K562 (cell line): Measurements from ENCODE around the gene MCC. TPM values are rescaled to one million over a fixed set of nuclear protein-coding genes. Genes with fewer than 3 reads are reported as not detected.

Experiments
- ATAC-seq: fragments of 200-7000 bp; cut with Tn5 transposase; 3 replicates; pipeline ENCODE4 v1.9.1; 2020; ENCODE audit warnings: moderate library complexity
- BruUV-seq: library from RNA; stranded (reverse); fragments of 400-500 nt; replicated peaks from 2 replicates; lab custom pipeline; 2021; lab: Mats Ljungman, UMichigan
- CTCF ChIA-PET: fragments of 300-600 bp; formaldehyde crosslinking; extraction: SDS; loops from one replicate; lab custom pipeline; 2021; ENCODE audit warnings: low intra/inter-chr PET ratio; lab: Yijun Ruan, JAX
- POLR2A ChIA-PET: fragments of 300-600, 350-650 bp; sonication (Branson Sonifier 250); formaldehyde crosslinking; extraction: SDS; loops from one replicate; lab custom pipeline; 2021; ENCODE audit warnings: antibody characterized with exemption, inconsistent platforms; lab: Yijun Ruan, JAX
- DNase-seq, 4 experiments: peaks; one replicate each; pipeline versions ENCODE4 v3.0.0 to v3.0.0-alpha.2; 2011 to 2018; ENCODE audit warnings: low spot score in 3 of 4, mixed read lengths in 3 of 4; ENCODE audit errors: extremely low read depth in 1 of 4
- FAIRE-seq: peaks from 2 replicates; lab custom pipeline; 2011; peaks lifted over from hg19 to GRCh38; lab: Jason Lieb, UNC
- H2AFZ ChIP-seq: 2 replicates; pipeline ENCODE4 v1.6.0; 2011; ENCODE audit warnings: low read depth, low read length, control low read depth, inconsistent platforms
- H3K27ac ChIP-seq: fragments of 200-600 bp; 3 replicates; pipeline ENCODE4 v1.8.0; 2011; ENCODE audit warnings: low read depth, mild to moderate bottlenecking, control low read depth, inconsistent platforms, low read length, moderate library complexity, mixed read lengths; ENCODE audit errors: extremely low read depth
- H3K27me3 ChIP-seq, 2 experiments: fragments of 300-600 bp in 1 of 2; 2 replicates in 1 of 2; 3 replicates in 1 of 2; pipeline versions ENCODE4 v1.6.0 to v1.8.0; 2011; ENCODE audit warnings: inconsistent platforms in 2 of 2, low read length in 2 of 2, mild to moderate bottlenecking in 1 of 2, mixed read lengths in 1 of 2, moderate library complexity in 1 of 2; ENCODE audit not compliant: control insufficient read depth in 2 of 2, insufficient read depth in 2 of 2
- H3K36me3 ChIP-seq: fragments of 300-600 bp; 3 replicates; pipeline ENCODE4 v1.8.0; 2011; ENCODE audit warnings: mild to moderate bottlenecking, low read length, inconsistent platforms; ENCODE audit not compliant: control insufficient read depth, insufficient read depth
- H3K4me1 ChIP-seq, 2 experiments: fragments of 200-600 bp in 1 of 2; replicated peaks in 1 of 2; 2 replicates in 1 of 2; 3 replicates in 1 of 2; pipeline versions ENCODE4 v1.5.1 to v1.8.0; 2011; ENCODE audit warnings: inconsistent platforms in 2 of 2, low read length in 2 of 2, mild to moderate bottlenecking in 1 of 2, mixed read lengths in 1 of 2, moderate library complexity in 1 of 2; ENCODE audit not compliant: control insufficient read depth in 2 of 2, insufficient read depth in 2 of 2
- H3K4me2 ChIP-seq: 2 replicates; pipeline ENCODE4 v1.6.1; 2011; ENCODE audit warnings: low read length, control low read depth, inconsistent platforms, mixed read lengths; ENCODE audit not compliant: insufficient read depth
- H3K4me3 ChIP-seq: fragments of 200-600 bp; sonication (generic), shearing (Covaris generic); 2 replicates; pipeline ENCODE4 v1.5.1; 2016; ENCODE audit warnings: control low read depth, inconsistent platforms
- H3K79me2 ChIP-seq: fragments of 200-600 bp; 3 replicates; pipeline ENCODE4 v1.8.0; 2011; ENCODE audit warnings: low read length, inconsistent platforms; ENCODE audit not compliant: control insufficient read depth, insufficient read depth
- H3K9ac ChIP-seq, 2 experiments: 2 replicates each; pipeline versions ENCODE4 v1.6.0 to v1.6.1; 2011; ENCODE audit warnings: low read depth in 2 of 2, low read length in 2 of 2, control low read depth in 1 of 2, inconsistent platforms in 1 of 2, mild to moderate bottlenecking in 1 of 2, mixed read lengths in 1 of 2; ENCODE audit not compliant: insufficient read depth in 1 of 2
- H3K9me1 ChIP-seq: one replicate; pipeline ENCODE4 v1.6.0; 2011; ENCODE audit warnings: inconsistent platforms, mild to moderate bottlenecking, low read length, moderate library complexity; ENCODE audit not compliant: control insufficient read depth, insufficient read depth
- H3K9me3 ChIP-seq: replicated peaks from 2 replicates; pipeline ENCODE4 v1.5.1; 2011; ENCODE audit warnings: low read depth, low read length, inconsistent platforms; ENCODE audit not compliant: control insufficient read depth, insufficient read depth
- H4K20me1 ChIP-seq: replicated peaks from 2 replicates; pipeline ENCODE4 v1.6.1; 2011; ENCODE audit warnings: low read length, inconsistent platforms, mixed read lengths; ENCODE audit not compliant: control insufficient read depth, insufficient read depth
- BCOR ChIP-seq: fragments of 450-650 bp; IDR thresholded peaks from 2 replicates; pipeline ENCODE4 v1.6.1; 2016
- CBFA2T3 ChIP-seq: fragments of 450-650 bp; IDR thresholded peaks from 2 replicates; pipeline ENCODE4 v1.6.1; 2017
- CEBPB ChIP-seq: fragments of 450-650 bp; IDR thresholded peaks from 2 replicates; pipeline ENCODE4 v1.6.1; 2016; ENCODE audit warnings: missing genetic modification characterization, missing compliant biosample characterization
- ESRRB ChIP-seq: fragments of 250-450 bp; sonication (Bioruptor Pico); IDR thresholded peaks from 2 replicates; pipeline ENCODE4 v1.5.0; 2020; ENCODE audit warnings: mild to moderate bottlenecking, moderate library complexity, borderline replicate concordance
- RBM25 ChIP-seq: fragments of 200-400 bp; formaldehyde crosslinking; IDR thresholded peaks from 2 replicates; pipeline ENCODE4 v1.6.1; 2018; ENCODE audit warnings: low read length, low read depth, moderate library complexity; ENCODE audit not compliant: severe bottlenecking
- ZBTB11 ChIP-seq, 3 experiments: fragments of 200-800 bp in 1 of 3; fragments of 250-450 bp in 1 of 3; fragments of 450-650 bp in 1 of 3; sonication (Bioruptor Pico) in 1 of 3; sonication (Bioruptor generic) in 1 of 3; formaldehyde crosslinking in 1 of 3; IDR thresholded peaks; 2 replicates each; pipeline versions ENCODE4 v1.6.1 to v1.8.0; 2016 to 2022; ENCODE audit warnings: mild to moderate bottlenecking in 2 of 3, missing genetic modification characterization in 2 of 3, missing compliant biosample characterization in 1 of 3, moderate library complexity in 1 of 3
- ZNF134 ChIP-seq: fragments of 250-450 bp; sonication (Bioruptor Pico); conservative IDR thresholded peaks from 2 replicates; pipeline ENCODE4 v1.4.0; 2020
- WGBS: fragments of 100-300 bp; shearing (Covaris generic); methylation state at CpG from one replicate; pipeline ENCODE4 v1.1.6; 2016; ENCODE audit warnings: low coverage, mixed read lengths; ENCODE audit not compliant: insufficient coverage; ENCODE audit errors: missing lambda C conversion rate; 5-methylcytosine and 5-hydroxymethylcytosine counted together
- in situ Hi-C: fragments of 300-500 bp; cut with MboI; formaldehyde crosslinking; loops from 4 replicates; pipeline ENCODE4 v1.15.0; 2018; ENCODE audit warnings: inconsistent platforms, mixed read lengths
- intact Hi-C: fragments of 100-400 bp; cut with micrococcal nuclease; formaldehyde crosslinking; loops from 2 replicates; pipeline ENCODE4 v1.14.2; 2022
- polyA plus RNA-seq, 8 experiments: library from polyadenylated mRNA; depleted of rRNA in 4 of 8; stranded (reverse) in 5 of 8; unstranded in 3 of 8; fragments of >200 nt; fragmentation: Nextera tagmentation in 2 of 8; fragmentation: Illumina TruSeq in 1 of 8; extraction: Ambion mirVana in 2 of 8; extraction: Trizol in 1 of 8; gene quantifications; 2 replicates each; pipeline versions ENCODE4 v1.2.1 to v1.2.3, GENCODE V29; 2011 to 2014; ENCODE audit warnings: inconsistent platforms in 1 of 8, missing spikeins in 1 of 8
- total RNA-seq, 7 experiments: library from RNA; depleted of rRNA in 6 of 7; stranded (reverse); fragments of >200 nt in 6 of 7; fragmentation: Illumina TruSeq in 2 of 7; extraction: Trizol in 2 of 7; gene quantifications; 2 replicates each; pipeline versions ENCODE4 v1.2.1 to v1.2.3, GENCODE V29; 2011 to 2021; ENCODE audit warnings: low replicate concordance in 1 of 7
- TF ChIP-seq, protein P1 (sequence below): IDR thresholded peaks from 2 replicates; pipeline ENCODE4 v1.6.1; 2016; ENCODE audit warnings: missing genetic modification characterization, missing compliant biosample characterization
- TF ChIP-seq, protein P2 (sequence below): fragments of 250-450 bp; sonication (Bioruptor Pico); IDR thresholded peaks from 2 replicates; pipeline ENCODE4 v1.4.0; 2020; ENCODE audit warnings: mild to moderate bottlenecking, moderate library complexity
- TF ChIP-seq, protein P3 (sequence below): fragments of 450-650 bp; formaldehyde crosslinking; IDR thresholded peaks from 2 replicates; pipeline ENCODE4 v1.4.0; 2020; ENCODE audit warnings: mild to moderate bottlenecking, mixed read lengths

MCC gene
- total and polyA plus RNA-seq, 9 of the 15 experiments (the other 6 are each of a cell fraction or from before 2014, with no cell fraction given): 0.04 to 0.24 (median 0.06) TPM; not detected in 1

DNA sequence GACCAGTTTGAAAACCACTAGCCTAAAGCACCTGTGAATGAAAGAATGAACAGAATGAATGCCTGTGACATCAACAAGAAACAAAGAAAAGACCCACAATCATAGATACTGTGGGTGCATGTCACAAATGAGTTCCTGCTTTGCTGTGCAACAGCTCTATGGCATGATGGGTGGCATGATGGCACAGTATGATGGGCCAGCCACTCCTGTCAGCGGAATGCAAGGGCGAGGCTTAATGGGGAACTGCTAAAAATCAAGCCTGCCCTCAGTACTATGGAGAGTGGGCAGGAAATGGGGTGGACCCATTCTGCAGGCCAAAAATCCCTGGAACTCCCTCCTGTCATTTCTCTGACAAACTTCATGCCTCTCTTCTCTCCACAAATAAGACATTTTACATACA, 422.6 kb downstream of the MCC start:
- DNase-seq: no peak
- Histone ChIP-seq H3K9ac (no peak overlapping the region), H3K4me3 (no peak overlapping the region), H3K4me2 (no peak overlapping the region), H3K27ac (no peak overlapping the region), H3K27me3 (peaks cover 3 to 15% of the 10 kb centered on the region in 2 experiments; a peak in 3 of 5 replicates), H3K36me3 (no peaks in the 10 kb centered on the region), H3K9me3 (no peaks in the 10 kb centered on the region), H3K79me2 (no peaks in the 10 kb centered on the region), H4K20me1 (no peaks in the 10 kb centered on the region), H2AFZ (no peak overlapping the region), H3K9me1 (no peaks in the 10 kb centered on the region), H3K4me1 (peaks cover 4 to 8% of the 10 kb centered on the region in 2 experiments; a peak in 3 of 5 replicates)
- POLR2A ChIA-PET: no interaction called here
- in situ Hi-C loops (no loop called here), intact Hi-C loops (no loop called here)
- CTCF ChIA-PET: no interaction called here
- ATAC-seq: no peak
- BruUV-seq: no TSS peak
- WGBS: 48% methylated on average over 2 of the region's 2 CpGs
- no peak for FAIRE-seq
- TF ChIP-seq CBFA2T3 (no peak), ZNF134 (CRISPR knock-in tag) (no peak), CEBPB (tag) (no peak), BCOR (no peak), ZBTB11 (CRISPR knock-in tag; IDR thresholded peaks at IDR 0.05) (no peak), ESRRB (no peak), RBM25 (no peak)
- TF ChIP-seq, protein P1, sequence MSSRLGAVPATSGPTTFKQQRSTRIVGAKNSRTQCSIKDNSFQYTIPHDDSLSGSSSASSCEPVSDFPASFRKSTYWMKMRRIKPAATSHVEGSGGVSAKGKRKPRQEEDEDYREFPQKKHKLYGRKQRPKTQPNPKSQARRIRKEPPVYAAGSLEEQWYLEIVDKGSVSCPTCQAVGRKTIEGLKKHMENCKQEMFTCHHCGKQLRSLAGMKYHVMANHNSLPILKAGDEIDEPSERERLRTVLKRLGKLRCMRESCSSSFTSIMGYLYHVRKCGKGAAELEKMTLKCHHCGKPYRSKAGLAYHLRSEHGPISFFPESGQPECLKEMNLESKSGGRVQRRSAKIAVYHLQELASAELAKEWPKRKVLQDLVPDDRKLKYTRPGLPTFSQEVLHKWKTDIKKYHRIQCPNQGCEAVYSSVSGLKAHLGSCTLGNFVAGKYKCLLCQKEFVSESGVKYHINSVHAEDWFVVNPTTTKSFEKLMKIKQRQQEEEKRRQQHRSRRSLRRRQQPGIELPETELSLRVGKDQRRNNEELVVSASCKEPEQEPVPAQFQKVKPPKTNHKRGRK (tag): no peak
- TF ChIP-seq, protein P2, sequence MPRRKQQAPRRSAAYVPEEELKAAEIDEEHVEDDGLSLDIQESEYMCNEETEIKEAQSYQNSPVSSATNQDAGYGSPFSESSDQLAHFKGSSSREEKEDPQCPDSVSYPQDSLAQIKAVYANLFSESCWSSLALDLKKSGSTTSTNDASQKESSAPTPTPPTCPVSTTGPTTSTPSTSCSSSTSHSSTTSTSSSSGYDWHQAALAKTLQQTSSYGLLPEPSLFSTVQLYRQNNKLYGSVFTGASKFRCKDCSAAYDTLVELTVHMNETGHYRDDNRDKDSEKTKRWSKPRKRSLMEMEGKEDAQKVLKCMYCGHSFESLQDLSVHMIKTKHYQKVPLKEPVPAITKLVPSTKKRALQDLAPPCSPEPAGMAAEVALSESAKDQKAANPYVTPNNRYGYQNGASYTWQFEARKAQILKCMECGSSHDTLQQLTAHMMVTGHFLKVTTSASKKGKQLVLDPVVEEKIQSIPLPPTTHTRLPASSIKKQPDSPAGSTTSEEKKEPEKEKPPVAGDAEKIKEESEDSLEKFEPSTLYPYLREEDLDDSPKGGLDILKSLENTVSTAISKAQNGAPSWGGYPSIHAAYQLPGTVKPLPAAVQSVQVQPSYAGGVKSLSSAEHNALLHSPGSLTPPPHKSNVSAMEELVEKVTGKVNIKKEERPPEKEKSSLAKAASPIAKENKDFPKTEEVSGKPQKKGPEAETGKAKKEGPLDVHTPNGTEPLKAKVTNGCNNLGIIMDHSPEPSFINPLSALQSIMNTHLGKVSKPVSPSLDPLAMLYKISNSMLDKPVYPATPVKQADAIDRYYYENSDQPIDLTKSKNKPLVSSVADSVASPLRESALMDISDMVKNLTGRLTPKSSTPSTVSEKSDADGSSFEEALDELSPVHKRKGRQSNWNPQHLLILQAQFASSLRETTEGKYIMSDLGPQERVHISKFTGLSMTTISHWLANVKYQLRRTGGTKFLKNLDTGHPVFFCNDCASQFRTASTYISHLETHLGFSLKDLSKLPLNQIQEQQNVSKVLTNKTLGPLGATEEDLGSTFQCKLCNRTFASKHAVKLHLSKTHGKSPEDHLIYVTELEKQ (CRISPR knock-in tag): no peak
- TF ChIP-seq, protein P3, sequence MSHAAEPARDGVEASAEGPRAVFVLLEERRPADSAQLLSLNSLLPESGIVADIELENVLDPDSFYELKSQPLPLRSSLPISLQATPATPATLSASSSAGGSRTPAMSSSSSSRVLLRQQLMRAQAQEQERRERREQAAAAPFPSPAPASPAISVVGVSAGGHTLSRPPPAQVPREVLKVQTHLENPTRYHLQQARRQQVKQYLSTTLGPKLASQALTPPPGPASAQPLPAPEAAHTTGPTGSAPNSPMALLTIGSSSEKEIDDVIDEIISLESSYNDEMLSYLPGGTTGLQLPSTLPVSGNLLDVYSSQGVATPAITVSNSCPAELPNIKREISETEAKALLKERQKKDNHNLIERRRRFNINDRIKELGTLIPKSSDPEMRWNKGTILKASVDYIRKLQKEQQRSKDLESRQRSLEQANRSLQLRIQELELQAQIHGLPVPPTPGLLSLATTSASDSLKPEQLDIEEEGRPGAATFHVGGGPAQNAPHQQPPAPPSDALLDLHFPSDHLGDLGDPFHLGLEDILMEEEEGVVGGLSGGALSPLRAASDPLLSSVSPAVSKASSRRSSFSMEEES (CRISPR knock-in tag): no peak
